HG03280 (cell line): ENCODE results near the gene PTTG1IP.
A peak's percentile ranks its signal among the peaks of the same experiment; 100 is the strongest.
"Not testable (repeated sequence)": the region's sequence is repeated elsewhere in the genome, so short reads cannot be mapped to it uniquely, and the experiment has no call there.

Source experiments
- ATAC-seq: cut with Tn5 transposase; IDR thresholded peaks from one replicate; pipeline ENCODE4 v1.9.1; 2021; ENCODE audit warnings: mild to moderate bottlenecking, moderate library complexity; ENCODE audit not compliant: unreplicated experiment

Gene PTTG1IP, protein sequence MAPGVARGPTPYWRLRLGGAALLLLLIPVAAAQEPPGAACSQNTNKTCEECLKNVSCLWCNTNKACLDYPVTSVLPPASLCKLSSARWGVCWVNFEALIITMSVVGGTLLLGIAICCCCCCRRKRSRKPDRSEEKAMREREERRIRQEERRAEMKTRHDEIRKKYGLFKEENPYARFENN

DNA sequence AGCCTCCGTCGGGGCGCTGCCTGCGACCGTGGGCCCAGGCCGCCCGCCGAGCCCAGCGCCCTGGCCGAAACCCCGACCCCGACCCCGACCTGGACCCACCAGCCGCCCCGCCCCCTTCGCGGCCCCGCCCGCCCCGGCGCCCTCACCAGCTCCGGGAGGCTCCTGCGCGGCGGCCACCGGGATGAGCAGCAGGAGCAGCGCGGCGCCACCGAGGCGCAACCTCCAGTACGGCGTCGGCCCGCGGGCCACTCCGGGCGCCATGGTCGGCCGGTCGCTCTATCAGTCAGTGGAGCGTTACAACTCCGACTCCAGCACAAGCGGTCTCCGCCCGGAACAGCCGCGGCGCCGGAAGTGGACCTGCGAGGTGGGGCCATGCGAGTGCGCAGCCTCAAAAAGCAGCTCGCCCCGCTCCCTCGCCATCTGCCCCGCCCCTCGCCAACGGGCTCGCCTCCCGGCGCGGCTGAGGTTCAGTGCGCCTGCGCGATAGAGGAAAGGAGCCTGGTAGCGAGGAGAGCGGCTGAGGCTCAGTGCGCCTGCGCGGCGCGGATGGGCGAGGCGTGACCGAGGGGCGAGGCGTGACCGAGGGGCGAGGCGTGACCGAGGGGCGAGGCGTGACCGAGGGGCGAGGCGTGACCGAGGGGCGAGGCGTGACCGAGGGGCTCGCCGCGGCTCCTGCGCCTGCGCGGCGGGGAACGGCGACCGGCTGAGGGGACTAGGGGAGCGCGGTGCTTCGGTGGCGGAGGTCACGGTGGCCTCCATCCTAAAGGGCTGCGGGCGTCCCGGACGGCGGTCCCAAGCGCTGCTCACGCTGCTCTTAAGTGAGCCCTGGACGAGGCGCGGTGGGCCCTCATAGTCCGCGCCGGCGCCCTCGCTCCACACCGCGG lies at the start of gene PTTG1IP:
TSS of gene PTTG1IP (minus strand) at position 335 of the 884 bp plus-strand sequence. CDS start at position 261, 74 bp downstream.
- ATAC-seq, result peak; percentile 74

DNA sequence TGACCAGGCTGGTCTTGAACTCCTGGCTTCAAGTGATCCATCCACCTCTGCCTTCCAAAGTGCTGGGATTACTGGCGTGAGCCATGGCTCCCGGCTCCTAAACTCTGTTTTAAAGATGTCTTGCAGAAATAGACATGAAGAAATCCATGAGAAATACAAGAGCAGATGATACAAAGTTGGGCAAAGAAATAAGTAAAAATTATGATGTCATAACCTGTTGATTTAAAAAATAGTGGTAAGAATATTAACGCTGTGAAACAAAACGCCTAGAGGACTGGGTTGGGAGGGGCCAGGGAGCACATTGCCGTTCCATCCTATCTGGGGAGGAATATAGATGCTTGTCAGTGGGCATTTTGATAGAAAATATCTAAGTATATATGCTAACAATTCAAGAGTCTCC lies 48.4 kb upstream of the PTTG1IP start:
- no peak for ATAC-seq

DNA sequence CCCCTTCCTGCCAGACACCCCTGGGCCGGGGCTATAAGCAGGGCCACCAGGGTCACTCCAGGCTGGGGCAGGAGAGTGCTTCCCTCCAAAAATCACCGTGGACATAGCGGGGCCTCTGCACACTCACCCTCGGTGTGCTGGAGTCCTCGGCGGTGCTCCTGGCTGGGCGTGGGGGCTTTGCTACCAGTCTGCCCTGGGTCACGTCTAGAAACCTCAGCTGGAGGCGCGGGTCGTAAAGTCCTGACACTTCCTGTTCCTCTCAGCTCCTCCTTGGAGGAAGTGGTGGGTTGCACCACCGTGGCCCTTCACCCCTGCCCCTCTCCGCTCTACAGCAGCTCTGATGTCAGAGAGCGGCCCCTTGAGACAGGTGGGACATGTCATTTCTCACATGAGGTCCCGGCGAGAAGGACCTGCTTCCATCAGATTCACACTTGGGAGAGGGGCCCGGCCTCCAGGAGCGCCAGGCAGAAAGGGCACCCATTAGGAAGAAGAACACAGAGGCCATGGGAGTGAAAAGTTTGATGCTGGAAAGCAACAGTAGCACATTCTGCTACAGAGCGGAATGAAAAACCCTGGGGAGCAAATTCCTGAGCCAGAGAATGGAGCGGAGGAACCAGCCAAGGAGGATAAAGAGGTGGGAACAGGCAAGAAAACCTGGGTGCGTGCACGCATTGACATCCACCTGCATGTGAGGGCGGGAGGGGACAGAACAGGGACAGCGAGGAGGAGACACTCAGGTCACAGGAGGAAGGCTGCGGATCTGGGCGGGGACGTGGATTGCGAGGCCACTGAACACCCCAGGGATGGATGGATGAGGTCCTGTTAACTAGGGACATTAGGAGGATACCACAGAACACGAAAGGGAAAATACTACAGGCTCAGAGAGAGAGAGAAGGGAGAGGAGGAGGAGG lies 47.5 kb upstream of the PTTG1IP start, which contains the start of gene ITGB2:
TSS of gene ITGB2 (minus strand) at position 206 of the 911 bp plus-strand sequence. CDS start 10,117 bp downstream, outside the sequence.
- no peak for ATAC-seq

DNA sequence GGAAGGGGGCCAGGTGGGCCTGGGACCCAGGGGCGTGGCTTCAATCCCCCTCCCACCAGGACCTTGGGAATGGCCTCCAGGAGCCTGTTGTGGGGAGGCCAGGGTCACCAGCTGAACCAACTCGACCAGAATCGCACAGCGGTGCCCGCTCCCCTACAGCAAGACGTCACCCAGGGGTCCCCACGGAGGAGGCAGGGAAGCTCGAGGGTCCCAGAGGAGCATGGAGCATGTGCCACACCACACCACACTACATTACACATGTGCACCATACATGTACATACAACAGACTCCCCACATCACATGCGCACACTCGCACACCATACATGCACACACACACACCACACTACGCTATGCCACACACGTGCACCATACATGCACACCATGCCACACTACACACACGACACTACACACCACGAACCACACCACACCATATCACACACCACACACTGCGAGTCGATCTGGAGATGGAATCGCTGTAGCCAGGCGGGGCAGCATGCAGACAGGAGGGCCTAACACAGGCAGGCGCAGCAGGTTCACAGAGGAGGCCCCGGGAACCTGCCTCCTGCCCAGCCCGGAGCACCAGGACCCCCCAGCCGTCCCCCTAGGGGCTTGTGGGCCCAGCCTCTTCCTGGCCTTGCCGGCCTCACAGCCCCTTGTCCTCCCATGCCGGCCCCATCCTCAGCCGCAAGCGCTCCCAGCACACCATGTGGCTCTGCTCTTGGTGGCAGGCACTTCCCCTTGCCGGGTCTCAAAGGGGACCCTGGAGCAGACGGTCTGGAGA lies 46.6 kb upstream of the PTTG1IP start:
- ATAC-seq, result no peak

DNA sequence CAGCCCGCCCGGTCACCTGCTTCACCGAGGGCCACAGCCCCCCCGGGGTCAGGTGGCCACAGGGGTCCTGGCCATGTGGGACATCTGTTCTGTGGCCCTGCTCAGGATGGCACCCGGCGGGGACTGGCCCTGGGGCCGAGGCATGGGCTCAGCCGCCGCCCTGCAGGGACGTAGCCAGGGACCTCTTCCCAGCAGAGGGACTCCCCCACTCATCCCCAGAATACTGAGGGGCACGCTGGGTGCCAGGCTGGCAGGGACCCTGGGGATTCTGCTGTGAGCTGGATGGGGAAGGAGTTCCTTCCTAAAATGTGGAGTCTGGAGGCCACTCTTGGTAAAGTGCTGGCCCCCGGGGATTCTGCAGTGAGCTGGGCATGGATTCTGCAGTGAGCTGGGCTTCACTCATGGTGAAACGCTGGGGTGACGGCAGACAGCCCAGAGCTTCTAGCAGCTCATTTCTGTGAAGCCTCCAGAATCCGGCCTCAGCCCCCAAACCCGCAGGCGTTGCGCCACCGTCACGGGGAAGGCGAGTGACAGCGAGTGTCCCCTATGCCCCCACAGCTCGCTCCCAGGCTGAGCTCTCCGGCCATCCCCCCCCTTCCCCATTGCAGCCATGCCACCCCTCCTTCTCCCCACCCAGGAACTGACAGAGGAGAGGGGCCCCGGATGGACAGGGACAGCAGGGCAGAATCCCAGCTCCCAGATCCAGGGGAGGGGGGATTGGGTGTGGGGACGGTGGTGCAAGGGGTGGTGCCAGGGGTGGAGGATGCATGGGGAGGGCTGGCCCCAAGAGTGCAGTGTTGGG lies 45.8 kb upstream of the PTTG1IP start:
- no peak for ATAC-seq

DNA sequence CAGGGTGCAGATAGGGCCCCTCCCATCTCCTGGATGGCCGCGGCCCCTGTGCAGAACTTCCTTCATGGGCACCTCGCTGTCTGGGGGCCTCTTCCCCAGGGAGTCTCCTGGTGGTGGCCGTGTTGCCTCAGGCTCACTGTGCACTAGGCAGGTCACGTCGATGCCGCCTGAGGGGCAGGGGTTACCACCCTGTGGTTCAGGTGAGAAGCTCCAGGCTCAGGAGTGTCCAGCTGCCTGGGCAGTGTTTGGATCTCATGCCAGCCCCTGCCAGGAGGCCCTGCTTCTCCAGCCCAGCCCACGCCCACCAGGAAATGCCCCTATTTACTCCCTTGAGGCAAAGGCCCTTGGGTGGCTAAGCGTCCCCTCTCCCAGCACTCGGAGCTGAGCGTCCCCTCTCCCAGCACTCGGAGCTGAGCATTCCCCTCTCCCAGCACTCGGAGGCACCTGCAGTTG lies 45.1 kb upstream of the PTTG1IP start:
- ATAC-seq, result no peak

DNA sequence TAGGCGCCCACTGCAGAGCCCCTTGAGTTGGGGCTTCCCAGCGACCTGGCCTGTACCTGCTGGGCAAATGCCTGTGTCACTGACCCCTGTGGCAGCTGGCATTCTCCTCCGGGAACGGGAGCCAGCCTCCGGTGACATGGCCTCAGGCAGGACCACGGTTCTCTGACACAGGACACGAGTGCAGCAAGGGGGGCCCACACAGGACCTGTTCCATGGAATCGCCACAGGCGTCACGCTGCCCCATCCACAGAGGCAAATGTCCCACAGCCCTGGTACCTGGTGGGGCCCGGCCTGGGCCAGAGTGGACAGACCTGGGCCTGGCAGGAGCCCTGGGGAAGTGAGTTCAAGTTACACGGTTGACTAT lies 44.6 kb upstream of the PTTG1IP start:
- no peak for ATAC-seq

DNA sequence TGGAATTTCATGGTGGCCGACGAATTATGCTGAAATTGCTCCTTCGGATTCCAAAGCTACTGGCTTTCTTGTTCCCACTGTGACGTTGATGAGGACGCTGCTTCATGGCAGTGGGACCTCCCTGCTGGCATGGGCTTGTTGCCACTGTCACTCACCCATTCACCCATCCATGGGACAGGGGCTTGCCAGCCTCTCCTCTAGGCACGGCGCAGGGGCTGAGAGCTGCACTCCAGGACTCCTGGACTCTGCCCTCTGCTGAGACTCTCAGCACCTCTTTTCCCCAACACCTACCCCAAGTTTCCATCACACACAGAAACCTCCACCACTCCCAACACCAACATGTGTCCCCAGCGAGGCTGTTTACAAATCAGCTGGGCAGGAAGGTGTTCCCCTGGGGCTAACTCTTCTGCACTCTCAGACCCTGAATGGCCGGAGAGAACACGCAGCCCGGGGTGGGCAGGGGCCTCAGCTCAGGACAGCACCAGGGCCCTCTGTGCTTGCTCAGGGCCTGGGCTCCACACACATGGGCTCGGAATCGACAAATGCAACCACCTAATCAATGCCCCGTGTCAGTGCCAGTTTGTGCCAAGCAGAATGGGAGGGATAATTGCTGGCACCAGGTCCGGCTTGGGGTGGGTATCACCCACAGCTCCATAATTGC lies 44.1 kb upstream of the PTTG1IP start:
- no peak for ATAC-seq

DNA sequence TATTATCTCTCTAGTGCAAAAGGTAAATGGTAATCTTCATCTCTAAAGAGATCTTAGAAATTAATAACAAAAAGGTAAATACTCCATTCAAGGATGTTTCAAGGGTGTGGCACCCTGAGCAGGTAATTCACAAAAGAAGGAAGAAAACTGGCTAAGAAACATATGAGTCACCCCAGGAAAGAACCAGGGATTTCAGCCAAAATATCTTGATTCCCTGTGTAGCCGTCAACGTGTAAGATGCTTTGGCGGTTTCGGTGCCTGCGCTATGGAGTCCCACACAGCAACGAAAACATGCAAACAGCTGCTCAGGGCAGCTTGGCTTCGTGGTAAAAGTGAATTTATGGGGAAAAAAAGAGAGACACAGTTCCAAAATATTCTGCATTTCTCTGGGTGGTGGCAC lies 43.5 kb upstream of the PTTG1IP start:
- ATAC-seq, result no peak

DNA sequence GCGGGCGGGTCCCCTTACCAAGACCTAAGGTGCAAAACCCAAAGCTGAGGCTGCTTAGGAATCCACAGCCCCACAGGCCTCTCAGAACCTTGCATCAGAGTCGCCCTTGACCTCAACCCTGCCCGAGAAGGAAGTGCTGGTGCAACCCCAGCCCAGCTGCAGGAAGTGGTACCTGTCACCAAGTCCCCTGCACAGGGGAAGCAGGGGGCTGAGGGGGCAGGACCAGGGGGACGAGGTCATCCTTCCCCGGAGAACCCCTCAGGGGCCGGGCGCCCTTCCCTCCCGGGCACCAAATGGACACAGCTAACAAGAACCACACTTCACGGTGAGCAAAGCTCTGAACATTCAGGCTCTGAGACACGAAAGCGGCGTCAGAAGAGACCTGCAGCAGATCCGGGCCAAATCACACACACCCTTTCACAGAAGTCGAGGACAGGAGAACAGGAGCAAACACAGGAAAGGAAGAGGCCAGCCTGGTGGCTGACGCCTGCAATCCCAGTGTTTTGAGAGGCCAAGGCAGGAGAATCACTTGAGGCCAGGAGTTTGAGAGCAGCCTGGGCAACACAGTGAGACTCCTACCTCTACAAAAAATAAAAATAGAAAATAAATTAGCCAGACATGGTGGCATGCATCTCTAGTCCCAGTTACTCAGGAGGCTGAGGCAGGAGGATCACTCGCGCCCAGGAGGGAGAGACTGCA lies 40.8 kb upstream of the PTTG1IP start:
- no peak for ATAC-seq

DNA sequence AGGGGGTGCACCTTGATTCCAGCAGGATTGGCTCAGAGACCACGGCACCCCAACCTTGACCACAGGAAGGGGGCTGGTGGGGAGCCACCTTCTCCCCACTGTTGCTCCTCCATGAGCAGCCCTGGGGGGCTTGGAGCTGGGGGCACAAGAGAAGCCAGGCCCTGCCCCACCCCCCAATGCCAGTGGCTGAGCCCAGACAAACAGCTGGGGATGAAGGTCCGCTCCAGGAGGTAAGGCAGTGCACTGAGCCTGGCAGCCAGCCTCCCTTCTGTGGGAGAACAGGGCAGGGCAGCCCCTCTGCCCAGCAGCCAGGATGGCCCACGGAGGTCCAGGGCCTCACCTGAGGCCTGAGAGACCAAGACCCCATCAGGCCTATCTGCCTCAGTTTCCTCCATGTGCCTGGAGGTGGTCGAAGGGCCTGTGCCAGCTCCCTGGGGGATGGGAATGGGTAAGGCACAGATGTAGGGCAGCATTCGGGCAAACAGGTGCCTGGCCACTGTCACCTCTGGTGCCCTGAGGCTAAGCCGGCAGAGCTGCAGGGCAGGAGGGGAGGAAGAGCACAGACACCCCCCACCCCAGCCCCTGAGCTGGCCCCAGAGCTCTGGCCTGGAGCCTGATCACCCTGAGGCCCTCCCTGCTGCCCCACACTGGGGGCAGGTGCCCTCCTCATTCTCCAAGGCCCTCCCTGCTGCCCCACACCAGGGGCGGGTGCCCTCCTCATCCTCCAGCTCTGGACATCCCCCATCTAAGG lies 40.1 kb upstream of the PTTG1IP start:
- no peak for ATAC-seq

DNA sequence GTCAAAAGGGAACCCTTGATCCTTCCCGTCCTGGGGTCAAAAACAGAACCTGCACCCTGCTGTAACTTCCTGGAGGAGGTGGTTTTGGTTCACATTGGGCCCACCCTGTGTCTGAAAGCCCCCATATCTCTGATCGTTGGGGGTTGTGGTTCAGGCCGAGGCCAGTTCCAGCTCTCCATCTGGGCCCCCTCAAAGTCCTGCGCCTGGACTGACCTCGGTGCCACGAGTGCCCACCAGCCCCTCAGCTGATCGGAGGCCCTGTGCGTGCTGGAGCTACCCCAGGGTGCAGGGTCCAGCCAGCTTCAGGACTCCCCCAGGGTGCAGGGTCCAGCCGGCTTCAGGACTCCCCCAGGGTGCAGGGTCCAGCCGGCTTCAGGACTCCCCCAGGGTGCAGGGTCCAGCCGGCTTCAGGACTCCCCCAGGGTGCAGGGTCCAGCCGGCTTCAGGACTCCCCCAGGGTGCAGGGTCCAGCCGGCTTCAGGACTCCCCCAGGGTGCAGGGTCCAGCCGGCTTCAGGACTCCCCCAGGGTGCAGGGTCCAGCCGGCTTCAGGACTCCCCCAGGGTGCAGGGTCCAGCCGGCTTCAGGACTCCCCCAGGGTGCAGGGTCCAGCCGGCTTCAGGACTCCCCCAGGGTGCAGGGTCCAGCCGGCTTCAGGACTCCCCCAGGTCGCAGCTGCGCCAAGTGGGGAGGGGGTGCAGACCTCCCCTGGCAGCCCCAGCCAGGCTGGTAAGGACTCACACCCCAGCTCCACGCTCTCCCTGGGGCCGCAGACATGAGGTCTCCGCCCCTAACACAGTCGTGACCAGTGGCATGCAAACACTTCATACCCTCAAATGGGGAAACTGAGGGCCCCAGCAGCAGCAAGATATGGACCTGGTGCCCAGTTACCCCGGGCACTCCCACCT lies 39.3 kb upstream of the PTTG1IP start:
- not testable (repeated sequence) for ATAC-seq

DNA sequence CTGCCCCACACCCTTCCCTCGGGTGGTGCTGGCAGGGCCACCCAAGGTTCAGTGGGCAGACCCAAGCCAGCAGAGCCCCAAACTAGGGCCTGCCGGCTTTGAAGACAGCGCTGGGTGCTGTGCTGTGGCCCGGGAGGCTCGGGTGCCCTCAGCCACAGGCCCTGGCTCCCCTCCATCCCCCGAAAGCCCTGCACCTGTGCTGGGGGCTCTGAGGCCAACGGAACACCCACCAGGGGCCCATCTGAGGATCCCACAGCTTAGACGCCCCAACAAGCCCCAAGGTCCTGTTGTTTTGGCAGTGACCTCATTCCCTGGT lies 38.6 kb upstream of the PTTG1IP start:
- no peak for ATAC-seq

DNA sequence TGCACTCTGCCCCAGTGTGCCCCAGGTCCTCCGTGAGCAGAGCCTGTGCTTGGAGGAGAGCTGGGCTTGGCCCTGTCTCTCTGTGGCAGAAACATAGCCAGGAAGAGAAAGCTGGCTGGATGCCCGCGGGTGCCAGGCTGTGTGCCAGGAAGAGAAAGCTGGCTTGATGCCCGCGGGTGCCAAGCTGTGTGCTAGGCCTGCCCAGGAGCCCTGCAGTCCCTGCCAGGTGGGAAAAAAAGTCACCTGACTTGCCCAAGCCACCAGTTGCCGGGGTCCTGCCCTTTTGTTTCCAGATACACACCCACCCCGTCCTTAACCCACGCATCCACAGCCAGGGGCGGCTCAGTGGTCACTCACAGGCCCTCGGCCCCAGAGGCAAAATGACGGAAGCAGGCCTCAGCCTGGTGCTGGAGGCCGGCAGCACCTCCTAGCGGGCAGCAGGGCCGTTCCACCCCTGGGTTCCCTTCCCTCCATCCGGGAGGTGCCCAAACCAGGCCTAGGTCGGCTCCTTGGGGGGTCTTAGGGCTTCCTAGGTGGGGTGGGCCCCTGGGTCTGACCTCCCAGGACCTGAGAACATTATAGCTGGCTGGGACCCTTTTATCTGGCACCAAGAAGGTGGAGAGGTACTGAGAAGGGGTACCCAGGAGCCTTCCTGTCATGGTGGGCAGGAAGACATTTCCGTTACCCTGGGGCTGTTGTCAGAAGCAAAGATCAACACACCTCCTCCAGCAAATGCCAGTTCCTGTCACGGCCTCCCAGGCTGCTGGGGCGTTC lies 38.1 kb upstream of the PTTG1IP start:
- ATAC-seq, result no peak

DNA sequence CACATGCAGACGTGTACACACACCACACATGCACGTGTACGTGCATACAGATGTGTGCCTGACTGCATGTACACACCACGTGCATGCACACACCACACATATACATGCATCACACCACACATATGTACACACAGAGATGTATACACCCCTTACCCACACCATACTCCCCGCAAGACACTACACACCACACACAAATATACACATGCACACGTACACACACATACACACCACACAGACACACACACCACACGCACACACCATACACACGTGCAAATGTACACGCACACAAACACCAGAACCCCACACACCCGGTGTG lies 37.5 kb upstream of the PTTG1IP start:
- no peak for ATAC-seq
